ENCODE results near the gene HLF. TPM values are rescaled to one million over a fixed set of nuclear protein-coding genes. Genes with fewer than 3 reads are reported as not detected.

Gene HLF
- total RNA-seq, 1 experiment from 2014 or later = 1.5 TPM

- Histone ChIP-seq H3K27ac (ENCODE audit: low read depth, low read length) (no peak overlapping the region), H4K20me1 (ENCODE audit: insufficient read depth) (no peaks in the 10 kb centered on the region), H3K4me1 (ENCODE audit: control insufficient read depth in 1 of 2, insufficient read depth in 2 of 2, low read length in 2 of 2) (peaks cover 8 to 9% of the 10 kb centered on the region in 2 experiments), H3K4me3 (replicated peaks in 1 of 2; ENCODE audit: low read depth in 1 of 2, low read length in 2 of 2) (no peak overlapping the region), H3K9me2 (ENCODE audit: insufficient read depth) (no peaks in the 10 kb centered on the region), H3K79me2 (ENCODE audit: insufficient read depth, low read length) (no peaks in the 10 kb centered on the region), H3K9me3 (ENCODE audit: control insufficient read depth in 1 of 2, insufficient read depth in 1 of 2, low read depth in 1 of 2, low read length in 2 of 2) (no peaks in the 10 kb centered on the region), H3K36me3 (ENCODE audit: control insufficient read depth in 1 of 2, insufficient read depth in 2 of 2, low read length in 2 of 2) (no peaks in the 10 kb centered on the region), H3K27me3 (ENCODE audit: insufficient read depth, low read length) (no peaks in the 10 kb centered on the region), H3K4me2 (ENCODE audit: low read length) (no peak overlapping the region), H3K9ac (ENCODE audit: low read length) (no peak overlapping the region), H2AFZ (ENCODE audit: low read depth, low read length, poor library complexity, severe bottlenecking) (no peak overlapping the region)
- RAD21 ChIA-PET (ENCODE audit: low non-redundant PET in 1 of 2, low total read pairs in 2 of 2, uncharacterized antibody in 2 of 2, unreplicated experiment in 2 of 2) = no interaction called here
- POLR2A ChIA-PET = no interaction called here
- CTCF ChIA-PET = no interaction called here
- no peak for TF ChIP-seq TCF7L2 (IDR thresholded peaks at IDR 0.05; ENCODE audit: borderline replicate concordance, extremely low read depth, insufficient read depth, insufficient read length)
- TF ChIP-seq REST (IDR thresholded peaks at IDR 0.05; ENCODE audit: low read depth) = no peak
- no peak for TF ChIP-seq EGR1 (IDR thresholded peaks at IDR 0.05; ENCODE audit: low read depth)
- no peak for TF ChIP-seq EZH2 (IDR thresholded peaks at IDR 0.05)
- TF ChIP-seq SIN3A (IDR thresholded peaks at IDR 0.05; ENCODE audit: low read depth) = no peak
- TF ChIP-seq SP1 (IDR thresholded peaks at IDR 0.05; ENCODE audit: low read depth) = no peak
- no peak for TF ChIP-seq ELF1 (IDR thresholded peaks at IDR 0.05; ENCODE audit: borderline replicate concordance, low read depth)
- TF ChIP-seq POLR2A (IDR thresholded peaks at IDR 0.05; ENCODE audit: borderline replicate concordance, extremely low read depth, insufficient read depth, insufficient read length) = no peak
- TF ChIP-seq RAD21 (IDR thresholded peaks at IDR 0.05; ENCODE audit: low read depth) = no peak
- TF ChIP-seq YY1 (IDR thresholded peaks at IDR 0.05; ENCODE audit: extremely low read depth, insufficient replicate concordance, low read depth, low read length) = no peak
- TF ChIP-seq MAX (IDR thresholded peaks at IDR 0.05) = no peak
- no peak for TF ChIP-seq ZBTB33 (IDR thresholded peaks at IDR 0.05; ENCODE audit: extremely low read depth, insufficient replicate concordance, low read length)
- no peak for TF ChIP-seq CBX3 (IDR thresholded peaks at IDR 0.05; ENCODE audit: low read depth)
- no peak for TF ChIP-seq FOSL1 (IDR thresholded peaks at IDR 0.05; ENCODE audit: low read depth)
- TF ChIP-seq ATF3 (IDR thresholded peaks at IDR 0.05) = no peak
- TF ChIP-seq SRF (IDR thresholded peaks at IDR 0.05; ENCODE audit: low read depth) = no peak
- no peak for TF ChIP-seq JUND (IDR thresholded peaks at IDR 0.05)
- TF ChIP-seq POLR2AphosphoS5 (IDR thresholded peaks at IDR 0.05; ENCODE audit: low read depth, low read length) = no peak
- ATAC-seq (no peak), DNase-seq (ENCODE audit: low read depth, low spot score) (no peak)
- intact Hi-C loops (cut with micrococcal nuclease) = no loop called here
- no TSS peak for BruUV-seq (replicated peaks)
Measured at GRCh38 chr17:55292094-55292493, 27.3 kb downstream of the HLF start.

All from HCT116 (cell line).